BLaER1 treated with 17β-estradiol and CSF1 and Interleukin-3, amounts not matched to agents 10 nM and 100 nM (cell line): ENCODE data around the gene SCYGR8.
"Not testable (repeated sequence)": the region's sequence is repeated elsewhere in the genome, so short reads cannot be mapped to it uniquely, and the experiment has no call there.

ENCODE experiments used
- H3K27ac ChIP-seq, 11 experiments: shearing (Covaris generic); formaldehyde crosslinking; 2 replicates each; pipeline ENCODE4 v1.8.1; 2022
- H3K27me3 ChIP-seq, 11 experiments: shearing (Covaris generic); formaldehyde crosslinking; 2 replicates each; pipeline ENCODE4 v1.8.1; 2022
- H3K36me3 ChIP-seq, 11 experiments: shearing (Covaris generic); formaldehyde crosslinking; 2 replicates each; pipeline ENCODE4 v1.8.1; 2022
- H3K4me1 ChIP-seq, 10 experiments: shearing (Covaris generic); formaldehyde crosslinking; 2 replicates each; pipeline ENCODE4 v1.8.1; 2022
- H3K4me2 ChIP-seq, 11 experiments: shearing (Covaris generic); formaldehyde crosslinking; 2 replicates each; pipeline ENCODE4 v1.8.1; 2022
- H3K4me3 ChIP-seq, 10 experiments: shearing (Covaris generic); formaldehyde crosslinking; 2 replicates each; pipeline ENCODE4 v1.8.1; 2022
- H3K9ac ChIP-seq, 11 experiments: shearing (Covaris generic); formaldehyde crosslinking; 2 replicates each; pipeline ENCODE4 v1.8.1; 2022
- H3K9me3 ChIP-seq, 11 experiments: shearing (Covaris generic); formaldehyde crosslinking; replicated peaks in 1 of 11; 2 replicates each; pipeline ENCODE4 v1.8.1; 2022
- H4K20me1 ChIP-seq, 11 experiments: shearing (Covaris generic); formaldehyde crosslinking; 2 replicates each; pipeline ENCODE4 v1.8.1; 2022
- Cebpa-rat ChIP-seq, 11 experiments: shearing (Covaris generic); IDR thresholded peaks; 2 replicates each; pipeline ENCODE4 v1.8.1; 2022

The SCYGR8 gene

GRCh38 chr2:227716501-227716900 is 29.2 kb upstream of the SCYGR8 start:
- Histone ChIP-seq H3K4me2 (no peak overlapping the region), H4K20me1 (no peaks in the 10 kb centered on the region), H3K36me3 (no peaks in the 10 kb centered on the region), H3K27me3 (no peaks in the 10 kb centered on the region), H3K4me1 (no peaks in the 10 kb centered on the region), H3K9ac (no peak overlapping the region), H3K27ac (no peak overlapping the region), H3K4me3 (no peak overlapping the region), H3K9me3 (peaks cover 0 to 13% (median 6%) of the 10 kb centered on the region in 11 experiments; a peak in 12 of 22 replicates)
- no peak for TF ChIP-seq Cebpa-rat (IDR thresholded peaks at IDR 0.05)

- Histone ChIP-seq H3K4me1 (no peaks in the 10 kb centered on the region), H3K27ac (no peak within 1 kb of the TSS), H3K4me2 (no peak within 1 kb of the TSS), H3K9ac (no peak within 1 kb of the TSS), H4K20me1 (no peaks in the 10 kb centered on the region), H3K36me3 (no peaks in the 10 kb centered on the region), H3K27me3 (no peaks in the 10 kb centered on the region), H3K9me3 (peaks cover 0 to 13% (median 6%) of the 10 kb centered on the region in 11 experiments; a peak in 12 of 22 replicates), H3K4me3 (no peak within 1 kb of the TSS)
- TF ChIP-seq Cebpa-rat (IDR thresholded peaks at IDR 0.05): no peak
Measured at GRCh38 chr2:227717687-227718567, 27.8 kb upstream of the SCYGR8 start, which contains the start of gene SLC19A3. Gene SLC19A3, minus strand, starts transcription at chr2:227718028. Its CDS starts 15,710 bp downstream, at chr2:227702318.

- TF ChIP-seq Cebpa-rat (IDR thresholded peaks at IDR 0.05): no peak
- Histone ChIP-seq H4K20me1 (no peaks in the 10 kb centered on the region), H3K4me1 (no peaks in the 10 kb centered on the region; a peak in 1 of 20 replicates), H3K4me2 (no peak overlapping the region), H3K36me3 (no peaks in the 10 kb centered on the region), H3K27ac (no peak overlapping the region), H3K27me3 (no peaks in the 10 kb centered on the region), H3K9ac (no peak overlapping the region), H3K4me3 (no peak overlapping the region), H3K9me3 (peaks cover 0 to 13% (median 6%) of the 10 kb centered on the region in 11 experiments; a peak in 12 of 22 replicates)
Measured at GRCh38 chr2:227719641-227720040, 26.1 kb upstream of the SCYGR8 start.

- no peak overlapping the region for H3K9ac ChIP-seq
- H3K4me1 ChIP-seq: no peaks in the 10 kb centered on the region; a peak in 1 of 20 replicates
- TF ChIP-seq Cebpa-rat (IDR thresholded peaks at IDR 0.05): no peak
- H3K27me3 ChIP-seq: no peaks in the 10 kb centered on the region
- no peak overlapping the region for H3K4me3 ChIP-seq
- H3K27ac ChIP-seq: no peak overlapping the region
- no peaks in the 10 kb centered on the region for H3K36me3 ChIP-seq
- no peaks in the 10 kb centered on the region for H4K20me1 ChIP-seq
- peaks cover 0 to 13% (median 6%) of the 10 kb centered on the region in 11 experiments; a peak in 12 of 22 replicates for H3K9me3 ChIP-seq
- no peak overlapping the region for H3K4me2 ChIP-seq
Measured at GRCh38 chr2:227720680-227721079, 25.0 kb upstream of the SCYGR8 start.

- not testable (repeated sequence) for H3K9me3 ChIP-seq, H3K4me1 ChIP-seq, H3K4me2 ChIP-seq, H3K36me3 ChIP-seq, H3K4me3 ChIP-seq, H4K20me1 ChIP-seq, H3K27me3 ChIP-seq, H3K9ac ChIP-seq, H3K27ac ChIP-seq
Measured at GRCh38 chr2:227722821-227723220, 22.9 kb upstream of the SCYGR8 start.

- Histone ChIP-seq H3K4me3 (no peak within 1 kb of the TSS), H3K9me3 (no peaks in the 10 kb centered on the region), H3K9ac (no peak within 1 kb of the TSS), H4K20me1 (no peaks in the 10 kb centered on the region), H3K27me3 (no peaks in the 10 kb centered on the region), H3K27ac (no peak within 1 kb of the TSS), H3K4me2 (no peak within 1 kb of the TSS), H3K36me3 (no peaks in the 10 kb centered on the region), H3K4me1 (no peaks in the 10 kb centered on the region; a peak in 1 of 20 replicates)
- TF ChIP-seq Cebpa-rat (IDR thresholded peaks at IDR 0.05): no peak
Measured at GRCh38 chr2:227724394-227725039, 21.2 kb upstream of the SCYGR8 start, which contains the start of gene SCYGR6. Gene SCYGR6, minus strand, starts transcription at chr2:227724757. Its CDS starts 0 bp downstream, at chr2:227724757.

GRCh38 chr2:227728035-227728434 is 17.7 kb upstream of the SCYGR8 start, which contains the start of gene SCYGR7:
Gene SCYGR7, plus strand, starts transcription at chr2:227728335. Its CDS starts 0 bp downstream, at chr2:227728335.
- Histone ChIP-seq H3K4me1 (no peaks in the 10 kb centered on the region; a peak in 1 of 20 replicates), H4K20me1 (no peaks in the 10 kb centered on the region), H3K9ac (no peak within 1 kb of the TSS), H3K27ac (no peak within 1 kb of the TSS), H3K36me3 (no peaks in the 10 kb centered on the region), H3K4me2 (no peak within 1 kb of the TSS), H3K27me3 (no peaks in the 10 kb centered on the region), H3K4me3 (no peak within 1 kb of the TSS), H3K9me3 (no peaks in the 10 kb centered on the region)
- TF ChIP-seq Cebpa-rat (IDR thresholded peaks at IDR 0.05): no peak

GRCh38 chr2:227739351-227739750 is 6.3 kb upstream of the SCYGR8 start:
- H3K9me3 ChIP-seq: no peaks in the 10 kb centered on the region
- H3K27ac ChIP-seq: no peak overlapping the region
- TF ChIP-seq Cebpa-rat (IDR thresholded peaks at IDR 0.05): no peak
- H3K9ac ChIP-seq: no peak overlapping the region
- H3K36me3 ChIP-seq: no peaks in the 10 kb centered on the region
- no peaks in the 10 kb centered on the region for H4K20me1 ChIP-seq
- H3K4me1 ChIP-seq: no peaks in the 10 kb centered on the region
- H3K4me3 ChIP-seq: no peak overlapping the region
- no peak overlapping the region for H3K4me2 ChIP-seq
- no peaks in the 10 kb centered on the region for H3K27me3 ChIP-seq

- not testable (repeated sequence) for H3K36me3 ChIP-seq, H4K20me1 ChIP-seq, H3K27me3 ChIP-seq, H3K9ac ChIP-seq, H3K27ac ChIP-seq, H3K4me1 ChIP-seq, H3K9me3 ChIP-seq, H3K4me2 ChIP-seq, H3K4me3 ChIP-seq
Measured at GRCh38 chr2:227740705-227741104, 5.0 kb upstream of the SCYGR8 start.
